ENCODE results near the gene MEIG1. TPM values are rescaled to one million over a fixed set of nuclear protein-coding genes. Genes with fewer than 3 reads are reported as not detected.
"Not testable (repeated sequence)": the region's sequence is repeated elsewhere in the genome, so short reads cannot be mapped to it uniquely, and the experiment has no call there.

Gene MEIG1
- polyA plus RNA-seq (ENCODE audit: insufficient read length in 10 of 10) = 1 to 10 TPM in 1 of 10 donors, under 1 TPM in 7, not detected in 2; 0.29 to 2.1 (median 0.56) TPM
- long read RNA-seq, donor 1, partial matches to known transcripts = 0 of 2 reads
- long read RNA-seq, donor 1, other reads (novel, unspliced or antisense) = 0 of 2 reads
- long read RNA-seq, donor 2 = 0 reads
- long read RNA-seq, donor 3 = 0 reads
- long read RNA-seq, donor 4 = 0 reads
- long read RNA-seq, donor 5 = 0 reads
- long read RNA-seq, donor 6 = 0 reads
- long read RNA-seq, donor 7 = 0 reads
- long read RNA-seq, donor 8 = 0 reads
- long read RNA-seq, donor 9 = 0 reads

GRCh38 chr10:14959221-14960057 lies at the start of gene MEIG1:
Gene MEIG1 (plus strand): TSS chr10:14959388. CDS start chr10:14966469, 7,081 bp downstream.
- peak; percentile 93 to 99 (median 93) for DNase-seq

GRCh38 chr10:14910953-14911352 lies 48.2 kb upstream of the MEIG1 start:
- no peak for DNase-seq

- no peak for DNase-seq
Observed at GRCh38 chr10:14911801-14912200, 47.4 kb upstream of the MEIG1 start.

GRCh38 chr10:14916600-14916999 lies 42.6 kb upstream of the MEIG1 start:
- DNase-seq = no peak

GRCh38 chr10:14917827-14918226 lies 41.4 kb upstream of the MEIG1 start:
- no peak for DNase-seq

- no peak for DNase-seq
Observed at GRCh38 chr10:14918964-14919363, 40.2 kb upstream of the MEIG1 start.

- no peak for DNase-seq
Observed at GRCh38 chr10:14924013-14924412, 35.2 kb upstream of the MEIG1 start.

GRCh38 chr10:14925268-14925667 lies 33.9 kb upstream of the MEIG1 start:
- no peak for DNase-seq

- no peak for DNase-seq
Observed at GRCh38 chr10:14926061-14926470, 33.1 kb upstream of the MEIG1 start.

- DNase-seq = no peak
Observed at GRCh38 chr10:14926722-14927416, 32.3 kb upstream of the MEIG1 start.

GRCh38 chr10:14930610-14931009 lies 28.6 kb upstream of the MEIG1 start:
- no peak for DNase-seq

GRCh38 chr10:14936584-14936983 lies 22.6 kb upstream of the MEIG1 start:
- no peak for DNase-seq

GRCh38 chr10:14938971-14939370 lies 20.2 kb upstream of the MEIG1 start:
- not testable (repeated sequence) for DNase-seq

GRCh38 chr10:14942147-14942949 lies 16.8 kb upstream of the MEIG1 start:
- DNase-seq = not testable (repeated sequence)

GRCh38 chr10:14942950-14943338 lies 16.2 kb upstream of the MEIG1 start:
- DNase-seq = not testable (repeated sequence)

- no peak for DNase-seq
Observed at GRCh38 chr10:14945108-14945507, 14.1 kb upstream of the MEIG1 start.

- no peak for DNase-seq
Observed at GRCh38 chr10:14947268-14947667, 11.9 kb upstream of the MEIG1 start.

- DNase-seq = no peak
Observed at GRCh38 chr10:14949291-14949690, 9.9 kb upstream of the MEIG1 start.

GRCh38 chr10:14952851-14953423 lies 6.3 kb upstream of the MEIG1 start:
- no peak for DNase-seq

GRCh38 chr10:14953424-14954000 lies 5.7 kb upstream of the MEIG1 start:
- peak in 1 of 3 donors; percentile 45 for DNase-seq

Measured in muscle of back (tissue), 13 donors.